GM18499 (cell line): ENCODE data around the gene CCSER1.
"Not testable (repeated sequence)": the region's sequence is repeated elsewhere in the genome, so short reads cannot be mapped to it uniquely, and the experiment has no call there.

Experiments
- ATAC-seq: cut with Tn5 transposase; IDR thresholded peaks from one replicate; pipeline ENCODE4 v1.9.1; 2021; ENCODE audit warnings: moderate number of reproducible peaks; ENCODE audit not compliant: insufficient read depth, unreplicated experiment

Gene CCSER1

GRCh38 chr4:90421161-90421560 lies 294.0 kb downstream of the CCSER1 start:
- no peak for ATAC-seq

GRCh38 chr4:90425893-90426292 lies 298.7 kb downstream of the CCSER1 start:
- no peak for ATAC-seq

GRCh38 chr4:90438522-90438921 lies 311.3 kb downstream of the CCSER1 start:
- ATAC-seq = no peak

- ATAC-seq = no peak
Measured at GRCh38 chr4:90441770-90442169, 314.6 kb downstream of the CCSER1 start.

GRCh38 chr4:90442619-90443018 lies 315.4 kb downstream of the CCSER1 start:
- ATAC-seq = no peak

GRCh38 chr4:90443231-90443630 lies 316.0 kb downstream of the CCSER1 start:
- ATAC-seq = no peak

GRCh38 chr4:90444904-90445303 lies 317.7 kb downstream of the CCSER1 start:
- ATAC-seq = no peak

GRCh38 chr4:90445380-90445779 lies 318.2 kb downstream of the CCSER1 start:
- ATAC-seq = no peak

GRCh38 chr4:90449626-90450025 lies 322.4 kb downstream of the CCSER1 start:
- no peak for ATAC-seq

- no peak for ATAC-seq
Measured at GRCh38 chr4:90456891-90457290, 329.7 kb downstream of the CCSER1 start.

GRCh38 chr4:90457817-90458216 lies 330.6 kb downstream of the CCSER1 start:
- no peak for ATAC-seq

- ATAC-seq = no peak
Measured at GRCh38 chr4:90458576-90458975, 331.4 kb downstream of the CCSER1 start.

GRCh38 chr4:90474484-90474883 lies 347.3 kb downstream of the CCSER1 start:
- ATAC-seq = no peak

GRCh38 chr4:90476019-90476418 lies 348.8 kb downstream of the CCSER1 start:
- ATAC-seq = no peak

- no peak for ATAC-seq
Measured at GRCh38 chr4:90476586-90476985, 349.4 kb downstream of the CCSER1 start.

- not testable (repeated sequence) for ATAC-seq
Measured at GRCh38 chr4:90484894-90485293, 357.7 kb downstream of the CCSER1 start.

GRCh38 chr4:90486346-90486745 lies 359.2 kb downstream of the CCSER1 start:
- no peak for ATAC-seq

GRCh38 chr4:90495211-90495610 lies 368.0 kb downstream of the CCSER1 start:
- no peak for ATAC-seq

- ATAC-seq = no peak
Measured at GRCh38 chr4:90495936-90496335, 368.7 kb downstream of the CCSER1 start.

GRCh38 chr4:90498175-90498574 lies 371.0 kb downstream of the CCSER1 start:
- ATAC-seq = no peak

- no peak for ATAC-seq
Measured at GRCh38 chr4:90503677-90504076, 376.5 kb downstream of the CCSER1 start.

- ATAC-seq = no peak
Measured at GRCh38 chr4:90515191-90515590, 388.0 kb downstream of the CCSER1 start.

- ATAC-seq = no peak
Measured at GRCh38 chr4:90528551-90528950, 401.4 kb downstream of the CCSER1 start.
